ENCODE results near the gene DUT.

The DUT gene

DNA sequence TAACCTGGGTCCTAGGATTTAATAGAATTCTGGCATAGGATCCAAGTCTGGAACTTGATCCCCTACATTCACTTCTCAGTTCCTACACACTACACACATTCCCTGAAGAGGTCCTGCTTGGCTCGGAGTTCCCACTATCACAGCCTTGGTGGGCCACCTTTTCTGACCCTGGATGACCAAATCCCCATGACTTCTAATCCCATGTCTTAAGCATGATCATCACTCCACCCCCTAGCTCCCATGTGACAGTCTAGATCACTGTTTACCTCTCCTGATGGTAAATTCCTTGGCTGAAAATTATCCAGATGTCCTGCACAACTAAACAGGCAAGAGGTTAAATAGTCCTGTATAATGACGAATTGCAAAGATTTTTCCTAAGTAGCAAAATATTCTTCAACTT is 40.3 kb downstream of the DUT start:
- DNase-seq (ENCODE audit: low read depth in 2 of 2): no peak

DNA sequence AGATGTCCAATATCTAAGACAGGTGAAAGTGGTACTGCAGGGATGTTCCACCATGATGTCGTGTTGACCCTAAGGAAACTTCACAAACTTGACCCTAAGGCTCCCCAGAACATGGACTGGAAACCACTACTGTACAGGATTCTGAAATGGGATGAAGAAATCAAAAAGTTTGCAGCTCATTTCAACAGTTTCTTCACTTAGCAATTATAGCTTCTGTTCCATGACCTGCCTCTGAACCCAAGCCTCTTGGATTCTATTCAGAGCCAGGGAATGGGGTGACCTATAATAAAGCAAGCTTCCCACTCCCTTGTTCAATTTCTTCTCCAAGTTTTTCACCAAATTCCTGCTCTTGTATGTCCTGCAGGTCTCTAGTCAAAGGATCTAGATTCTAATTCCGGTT is 40.7 kb downstream of the DUT start:
- DNase-seq (ENCODE audit: low read depth in 2 of 2): no peak

DNA sequence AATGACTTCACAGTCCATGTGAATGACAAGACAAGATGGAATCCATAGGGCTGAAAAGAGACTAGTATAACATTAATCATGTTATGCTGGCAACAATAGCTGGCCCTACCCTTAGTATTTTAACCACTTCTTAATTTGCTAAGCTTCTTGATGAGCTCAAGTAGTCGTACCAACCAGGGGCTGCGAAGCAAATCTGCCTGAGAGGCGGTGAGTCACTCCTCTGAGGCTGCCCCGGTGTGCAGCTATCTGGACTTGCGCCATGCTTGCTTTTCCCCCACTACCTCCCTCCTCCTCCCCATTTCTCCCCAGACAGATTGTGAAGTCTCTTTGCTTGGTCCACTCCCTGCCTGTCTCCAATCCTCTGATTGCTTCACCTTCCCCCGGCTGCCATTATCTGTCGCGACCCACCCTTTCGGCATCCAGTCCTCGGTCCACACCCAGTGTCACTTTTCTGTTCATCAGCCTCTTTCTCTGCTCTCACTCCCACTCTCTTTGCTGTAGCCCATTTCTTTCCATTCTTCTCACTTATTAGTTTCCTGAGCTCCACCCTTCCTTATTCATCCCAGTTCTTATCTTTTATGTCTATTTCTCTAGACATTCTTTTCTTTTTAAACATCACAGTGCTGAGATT is 42.7 kb downstream of the DUT start:
- DNase-seq (ENCODE audit: low read depth in 2 of 2): no peak

DNA sequence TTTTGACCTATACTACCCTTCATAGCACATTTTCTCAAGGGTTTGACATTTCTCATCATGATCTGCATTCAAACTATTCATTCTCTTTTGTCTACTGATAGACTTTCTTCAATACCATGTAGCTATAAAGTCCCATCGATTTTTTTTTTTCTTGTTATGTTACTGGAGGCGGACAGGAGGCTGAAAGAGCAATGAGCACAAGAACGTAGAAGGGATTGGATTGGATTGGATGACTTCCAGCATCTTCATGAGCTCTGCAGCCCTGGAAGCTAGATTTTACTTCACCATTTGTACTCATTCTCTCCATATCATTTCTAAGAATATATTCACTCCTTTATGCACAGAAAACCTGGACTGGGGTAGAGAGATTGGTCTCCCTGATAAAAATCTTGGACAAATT is 43.2 kb downstream of the DUT start:
- no peak for DNase-seq (ENCODE audit: low read depth in 2 of 2)

DNA sequence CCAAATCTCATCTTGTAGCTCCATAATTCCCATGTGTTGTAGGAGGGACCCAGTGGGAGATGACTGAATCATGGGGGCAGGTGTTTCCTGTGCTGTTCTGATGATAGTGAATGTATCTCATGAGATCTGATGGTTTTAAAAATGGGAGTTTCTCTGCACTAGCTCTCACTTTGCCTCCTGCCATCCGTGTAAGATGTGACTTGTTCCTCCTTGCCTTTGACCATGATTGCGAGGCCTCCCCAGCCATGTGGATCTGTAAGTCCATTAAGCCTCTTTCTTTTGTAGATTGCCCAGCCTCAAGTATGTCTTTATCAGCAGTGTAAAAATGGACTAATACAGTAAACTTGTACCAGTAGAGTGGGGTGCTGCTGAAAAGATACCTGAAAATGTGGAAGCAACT is 44.5 kb downstream of the DUT start:
- DNase-seq (ENCODE audit: low read depth in 2 of 2): no peak

DNA sequence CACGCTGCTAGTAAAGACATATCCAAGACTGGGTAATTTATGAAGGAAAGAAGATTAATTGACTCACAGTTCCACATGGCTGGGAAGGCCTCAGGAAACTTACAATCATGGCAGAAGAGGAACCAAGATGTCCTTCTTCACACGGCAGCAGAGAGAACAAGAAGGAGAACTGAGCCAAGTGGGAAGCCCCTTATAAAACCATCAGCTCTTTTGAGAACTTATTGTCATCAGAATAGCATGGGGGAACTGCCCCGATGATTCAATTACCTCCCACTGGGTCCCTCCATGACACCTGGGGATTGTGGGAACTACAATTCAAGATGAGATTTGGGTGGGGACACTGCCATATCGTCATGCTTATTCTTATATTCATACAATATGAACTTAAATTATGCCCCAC is 49.0 kb downstream of the DUT start:
- DNase-seq (ENCODE audit: low read depth in 2 of 2): no peak

DNA sequence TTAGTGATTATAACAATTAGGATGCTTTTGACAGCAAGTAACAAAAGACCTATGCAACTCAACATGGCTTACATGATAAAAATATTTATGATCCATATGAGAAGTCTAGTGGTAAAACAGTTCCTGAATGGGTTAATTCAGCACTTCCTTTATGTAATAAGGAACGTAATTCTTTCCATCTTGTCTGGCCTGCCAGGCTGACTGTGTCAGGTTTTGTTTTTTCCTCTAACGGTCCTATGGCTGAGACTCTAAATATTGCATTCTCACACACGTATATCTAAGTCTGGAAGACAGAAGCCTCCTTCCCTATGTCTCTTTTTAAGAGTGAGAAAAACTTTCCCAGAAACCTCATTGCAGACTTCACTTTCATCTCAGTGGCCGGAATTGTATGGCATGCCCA is 50.6 kb downstream of the DUT start:
- no peak for DNase-seq (ENCODE audit: low read depth in 2 of 2)

DNA sequence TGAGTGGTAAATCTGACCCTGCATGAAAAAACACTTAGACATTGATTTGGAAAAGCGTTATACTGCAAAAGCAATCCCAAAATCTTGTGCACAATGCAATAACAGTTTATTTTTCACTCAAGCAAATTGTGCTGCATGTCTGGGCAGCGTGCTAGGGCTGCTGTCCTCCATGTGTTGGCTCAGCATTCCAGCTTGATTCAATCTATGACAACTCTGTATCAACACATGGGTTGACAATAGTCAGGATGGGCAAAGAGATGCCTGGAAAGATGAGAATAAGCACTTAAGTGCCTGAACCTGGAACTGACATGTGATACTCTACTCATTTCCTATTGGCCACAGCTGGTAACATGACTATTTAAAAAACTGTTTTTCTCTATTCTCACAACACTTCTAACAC is 51.8 kb downstream of the DUT start:
- DNase-seq (ENCODE audit: low read depth in 2 of 2): no peak

DNA sequence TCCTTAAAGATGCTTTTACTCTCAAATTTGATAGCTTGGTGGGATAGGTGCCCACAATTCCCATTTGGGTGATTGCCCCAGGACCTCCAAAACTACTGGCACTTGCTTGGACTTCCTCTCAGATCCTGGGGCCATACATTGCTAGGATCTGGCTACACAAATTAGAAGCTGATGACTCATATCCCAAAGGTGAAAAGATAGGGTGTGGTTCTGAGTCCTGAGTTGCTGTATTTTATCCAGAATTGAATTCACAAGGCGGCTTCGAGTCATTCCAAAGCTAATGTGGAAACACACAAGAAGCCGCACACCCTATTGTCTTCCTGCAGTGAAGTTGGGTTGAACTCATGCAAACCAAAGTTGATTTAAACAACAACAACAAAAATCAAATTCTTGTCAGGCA is 53.4 kb downstream of the DUT start:
- no peak for DNase-seq (ENCODE audit: low read depth in 2 of 2)

DNA sequence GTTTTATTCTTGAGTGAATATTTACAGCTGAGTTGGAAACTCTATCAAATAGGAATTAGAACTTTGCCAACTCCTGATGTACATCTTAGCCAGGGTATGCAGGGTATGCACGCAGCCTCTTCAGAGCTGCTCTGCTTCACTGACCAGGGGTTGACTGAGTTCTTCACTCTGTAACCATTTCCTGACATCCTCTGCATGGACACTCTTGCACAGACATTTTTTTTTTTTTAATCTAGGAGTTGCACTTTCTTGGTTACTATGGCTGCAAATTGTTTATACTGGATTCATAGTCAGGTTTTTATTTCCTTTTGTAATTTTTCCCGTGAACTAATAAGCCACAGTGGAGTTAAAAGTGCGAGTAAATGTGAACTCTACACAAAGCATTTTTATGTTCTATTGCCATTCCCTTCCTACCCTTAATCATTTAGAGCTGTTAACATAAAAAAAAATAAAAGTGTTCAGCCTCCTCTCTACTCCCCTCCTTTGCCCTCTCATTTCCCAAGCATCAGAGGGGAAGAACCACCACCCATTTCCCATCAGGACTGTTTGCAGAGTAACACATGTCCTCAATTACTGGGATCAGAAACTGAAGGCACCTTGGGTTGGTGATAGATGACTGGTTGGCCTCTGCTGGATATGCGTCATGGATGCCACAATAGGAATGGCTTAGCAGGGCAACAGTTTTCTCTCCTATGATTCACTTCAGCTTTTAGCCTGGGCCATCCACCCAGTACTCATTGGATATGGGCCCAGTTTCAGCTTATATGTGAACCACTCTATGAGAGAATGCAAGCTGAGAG is 54.0 kb downstream of the DUT start:
- DNase-seq (ENCODE audit: low read depth in 2 of 2): no peak

DNA sequence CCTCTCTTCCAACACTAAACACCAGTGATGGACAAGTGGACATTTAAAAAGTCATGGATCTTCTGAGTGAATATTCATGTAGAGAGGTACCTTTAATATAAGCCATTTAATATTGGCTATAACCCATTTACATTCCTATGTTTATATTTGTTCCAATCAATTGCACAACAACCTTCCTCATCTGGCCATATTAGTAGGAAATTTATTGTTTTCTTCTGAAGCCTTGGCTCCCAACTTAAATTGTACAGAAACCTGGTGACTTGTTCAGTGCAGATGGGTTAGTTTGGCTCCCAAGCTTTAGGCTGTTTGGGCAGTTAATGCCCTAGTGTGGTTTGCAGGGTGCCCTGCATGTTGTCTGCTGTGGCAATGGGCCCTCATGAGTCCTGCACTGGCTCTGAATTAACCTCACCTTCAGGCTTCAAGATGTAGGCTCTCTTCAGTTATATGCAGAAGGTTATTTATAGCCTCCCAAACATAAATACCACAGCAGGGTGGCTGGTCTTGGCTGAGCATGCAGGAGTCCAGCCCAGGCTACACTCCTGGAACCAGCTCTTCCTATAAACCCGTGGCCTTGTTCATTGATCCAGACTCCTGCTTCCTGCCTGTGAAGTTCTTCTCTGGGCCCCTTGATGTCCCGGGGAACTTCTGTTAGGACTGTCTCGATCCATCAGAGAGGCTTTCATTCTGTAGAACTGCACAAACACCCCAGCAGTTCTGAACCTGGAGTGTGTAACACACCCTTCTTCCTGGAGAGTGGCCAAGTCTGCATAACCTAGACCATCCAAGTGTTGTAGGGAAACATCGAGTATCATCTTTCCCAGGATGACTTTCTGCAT is 57.0 kb downstream of the DUT start:
- DNase-seq (ENCODE audit: low read depth in 2 of 2): no peak

DNA sequence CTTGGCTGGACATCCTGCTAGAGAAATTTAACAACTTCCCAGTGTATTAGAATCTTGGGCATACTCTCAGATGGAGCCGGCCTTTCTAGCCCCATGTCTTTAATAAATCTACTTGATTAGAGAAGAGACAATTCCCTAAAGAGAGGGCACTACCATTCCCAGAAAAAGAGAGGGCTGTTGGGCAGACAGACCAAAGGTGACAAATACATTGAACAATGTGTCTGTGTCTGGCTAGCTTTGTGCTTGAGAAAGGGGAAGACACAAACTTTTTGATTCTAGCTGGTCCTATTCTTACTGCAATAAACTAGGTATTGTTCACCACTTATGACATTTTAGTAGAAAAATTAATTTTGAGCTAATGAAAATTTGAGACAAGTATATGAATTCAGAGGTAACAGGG is 57.7 kb downstream of the DUT start:
- DNase-seq (ENCODE audit: low read depth in 2 of 2): no peak

DNA sequence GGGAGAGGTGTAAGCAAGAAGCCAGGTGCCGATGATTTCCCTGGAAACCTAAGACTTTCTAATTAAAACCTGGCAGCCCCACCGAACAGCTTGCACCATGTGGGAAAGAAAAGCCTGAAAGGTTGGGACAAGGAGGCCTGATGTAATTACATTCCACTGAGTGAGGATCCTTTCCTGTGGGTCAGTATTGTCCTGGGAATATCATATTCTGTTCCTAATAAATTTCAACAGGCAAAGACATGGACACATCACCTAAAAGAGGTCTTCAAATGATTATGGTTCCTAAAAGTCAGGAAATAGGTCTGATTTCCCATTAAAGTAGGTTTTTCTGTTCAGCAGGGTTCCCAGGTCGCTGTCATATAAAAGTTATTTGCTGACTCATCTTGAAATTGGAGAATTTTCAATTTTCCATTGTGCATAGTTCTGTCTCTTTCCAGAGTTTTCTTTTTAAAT is 58.5 kb downstream of the DUT start:
- DNase-seq (ENCODE audit: low read depth in 2 of 2): no peak

DNA sequence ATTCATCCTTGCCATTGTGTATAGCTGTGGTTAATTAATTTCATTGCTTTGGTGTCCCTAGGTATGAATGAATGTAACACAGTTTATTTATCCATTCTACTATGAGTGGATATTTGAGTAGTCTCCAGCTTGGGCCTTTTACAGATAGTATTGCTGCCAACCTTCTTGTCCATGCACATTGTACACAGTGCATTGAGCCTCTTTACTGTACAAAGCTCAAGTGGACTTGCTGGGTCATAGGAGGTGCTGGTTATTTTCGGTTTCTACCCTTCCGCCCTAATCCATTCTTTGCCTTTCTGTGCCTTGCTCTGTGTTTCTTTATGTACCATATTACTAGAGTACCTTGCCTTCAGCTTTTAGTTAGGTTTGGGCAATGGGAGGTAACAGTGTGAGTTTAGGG is 60.7 kb downstream of the DUT start:
- DNase-seq (ENCODE audit: low read depth in 2 of 2): no peak

DNA sequence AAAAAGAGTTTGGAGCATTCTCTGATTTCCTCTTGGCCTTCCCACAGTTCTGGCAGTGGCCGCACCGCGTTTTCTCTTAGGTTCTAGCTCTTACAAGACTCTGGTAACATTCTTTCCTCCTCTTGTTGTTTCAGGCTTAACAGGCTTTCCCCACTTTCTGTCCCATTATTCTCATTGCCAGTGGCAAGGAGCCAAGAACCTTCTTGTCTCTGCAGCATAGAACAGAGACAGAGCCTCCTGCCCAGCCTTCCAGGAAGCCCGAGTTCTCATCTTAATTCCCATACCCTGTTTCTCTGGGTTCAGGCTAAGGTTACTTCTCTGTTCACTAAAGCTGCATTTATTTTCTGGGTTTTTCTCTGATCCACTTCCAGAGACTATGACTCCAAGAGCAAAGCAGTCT is 61.1 kb downstream of the DUT start:
- no peak for DNase-seq (ENCODE audit: low read depth in 2 of 2)
